ENCODE results near the gene TRPM4.

DNA sequence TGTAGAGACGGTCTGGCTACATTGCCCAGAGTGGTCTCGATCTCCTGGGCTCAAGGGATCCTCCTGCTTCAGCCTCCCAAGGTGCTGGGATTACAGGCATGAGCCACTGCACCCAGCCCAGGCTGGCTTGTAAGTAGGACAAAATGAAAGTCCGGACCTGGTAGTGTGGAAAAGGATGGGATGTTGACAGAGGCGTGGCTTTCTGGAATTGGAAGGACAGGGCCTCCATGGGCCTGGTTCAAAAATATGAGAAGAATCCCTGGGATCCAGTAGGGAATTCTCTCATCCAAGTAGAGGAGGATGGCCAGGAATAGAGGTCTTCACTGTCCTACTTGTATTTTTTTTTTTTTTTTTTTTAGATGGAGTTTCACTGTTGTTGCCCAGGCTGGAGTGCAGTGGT, 64.9 kb downstream of the TRPM4 start:
- TF ChIP-seq, protein P1, sequence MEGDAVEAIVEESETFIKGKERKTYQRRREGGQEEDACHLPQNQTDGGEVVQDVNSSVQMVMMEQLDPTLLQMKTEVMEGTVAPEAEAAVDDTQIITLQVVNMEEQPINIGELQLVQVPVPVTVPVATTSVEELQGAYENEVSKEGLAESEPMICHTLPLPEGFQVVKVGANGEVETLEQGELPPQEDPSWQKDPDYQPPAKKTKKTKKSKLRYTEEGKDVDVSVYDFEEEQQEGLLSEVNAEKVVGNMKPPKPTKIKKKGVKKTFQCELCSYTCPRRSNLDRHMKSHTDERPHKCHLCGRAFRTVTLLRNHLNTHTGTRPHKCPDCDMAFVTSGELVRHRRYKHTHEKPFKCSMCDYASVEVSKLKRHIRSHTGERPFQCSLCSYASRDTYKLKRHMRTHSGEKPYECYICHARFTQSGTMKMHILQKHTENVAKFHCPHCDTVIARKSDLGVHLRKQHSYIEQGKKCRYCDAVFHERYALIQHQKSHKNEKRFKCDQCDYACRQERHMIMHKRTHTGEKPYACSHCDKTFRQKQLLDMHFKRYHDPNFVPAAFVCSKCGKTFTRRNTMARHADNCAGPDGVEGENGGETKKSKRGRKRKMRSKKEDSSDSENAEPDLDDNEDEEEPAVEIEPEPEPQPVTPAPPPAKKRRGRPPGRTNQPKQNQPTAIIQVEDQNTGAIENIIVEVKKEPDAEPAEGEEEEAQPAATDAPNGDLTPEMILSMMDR (optimal IDR thresholded peaks at IDR 0.05 in 1 of 3, IDR thresholded peaks at IDR 0.05 in 1 of 3, conservative IDR thresholded peaks at IDR 0.05 in 1 of 3; ENCODE audit: extremely low read depth in 1 of 3, insufficient read depth in 2 of 3, low read length in 3 of 3), result no peak
- TF ChIP-seq EZH2 (IDR thresholded peaks at IDR 0.05; ENCODE audit: low read length), result no peak
